Loucy (cell line): ENCODE data around the gene PLXNA3.

ENCODE experiments used
- EZH2phosphoT487 ChIP-seq: fragments of 200-600 bp; IDR thresholded peaks from 2 replicates; pipeline ENCODE4 v1.6.1; 2018; ENCODE audit warnings: antibody characterized with exemption, mild to moderate bottlenecking, moderate library complexity, borderline replicate concordance
- TF ChIP-seq, protein P1 (sequence below): fragments of 200-600 bp; sonication (generic); conservative IDR thresholded peaks from 2 replicates; pipeline ENCODE4 v1.5.1; 2014; ENCODE audit warnings: mild to moderate bottlenecking, antibody characterized with exemption, low read length

DNA sequence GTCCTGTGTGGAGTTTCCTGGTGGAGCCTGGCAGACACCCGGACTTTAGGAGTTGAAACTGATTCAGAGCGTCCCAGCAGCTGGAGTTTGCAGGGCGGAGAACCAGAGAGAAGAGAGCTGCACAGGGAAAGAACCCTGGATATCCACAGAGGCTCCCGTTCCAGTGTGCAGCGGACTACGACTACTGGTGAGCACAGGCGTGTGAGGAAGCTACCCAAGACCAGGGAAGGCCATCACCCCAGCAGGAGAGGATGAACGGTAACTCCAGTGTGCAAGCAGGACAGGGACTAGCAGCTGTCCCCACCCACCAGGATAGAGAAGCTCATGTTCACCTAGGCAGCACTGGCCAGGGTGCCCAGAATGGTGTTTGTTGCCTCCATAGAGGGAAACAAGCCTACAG, 18.7 kb downstream of the PLXNA3 start:
- TF ChIP-seq, protein P1, sequence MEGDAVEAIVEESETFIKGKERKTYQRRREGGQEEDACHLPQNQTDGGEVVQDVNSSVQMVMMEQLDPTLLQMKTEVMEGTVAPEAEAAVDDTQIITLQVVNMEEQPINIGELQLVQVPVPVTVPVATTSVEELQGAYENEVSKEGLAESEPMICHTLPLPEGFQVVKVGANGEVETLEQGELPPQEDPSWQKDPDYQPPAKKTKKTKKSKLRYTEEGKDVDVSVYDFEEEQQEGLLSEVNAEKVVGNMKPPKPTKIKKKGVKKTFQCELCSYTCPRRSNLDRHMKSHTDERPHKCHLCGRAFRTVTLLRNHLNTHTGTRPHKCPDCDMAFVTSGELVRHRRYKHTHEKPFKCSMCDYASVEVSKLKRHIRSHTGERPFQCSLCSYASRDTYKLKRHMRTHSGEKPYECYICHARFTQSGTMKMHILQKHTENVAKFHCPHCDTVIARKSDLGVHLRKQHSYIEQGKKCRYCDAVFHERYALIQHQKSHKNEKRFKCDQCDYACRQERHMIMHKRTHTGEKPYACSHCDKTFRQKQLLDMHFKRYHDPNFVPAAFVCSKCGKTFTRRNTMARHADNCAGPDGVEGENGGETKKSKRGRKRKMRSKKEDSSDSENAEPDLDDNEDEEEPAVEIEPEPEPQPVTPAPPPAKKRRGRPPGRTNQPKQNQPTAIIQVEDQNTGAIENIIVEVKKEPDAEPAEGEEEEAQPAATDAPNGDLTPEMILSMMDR: no peak
- TF ChIP-seq EZH2phosphoT487: no peak
